Measurements from ENCODE around the gene SAMMSON.

SAMMSON gene

GRCh38 chr3:69999140-70000027 lies at the start of gene SAMMSON:
SAMMSON (plus strand) TSS chr3:69999733.
- DNase-seq (ENCODE audit: low read depth): no peak

DNA sequence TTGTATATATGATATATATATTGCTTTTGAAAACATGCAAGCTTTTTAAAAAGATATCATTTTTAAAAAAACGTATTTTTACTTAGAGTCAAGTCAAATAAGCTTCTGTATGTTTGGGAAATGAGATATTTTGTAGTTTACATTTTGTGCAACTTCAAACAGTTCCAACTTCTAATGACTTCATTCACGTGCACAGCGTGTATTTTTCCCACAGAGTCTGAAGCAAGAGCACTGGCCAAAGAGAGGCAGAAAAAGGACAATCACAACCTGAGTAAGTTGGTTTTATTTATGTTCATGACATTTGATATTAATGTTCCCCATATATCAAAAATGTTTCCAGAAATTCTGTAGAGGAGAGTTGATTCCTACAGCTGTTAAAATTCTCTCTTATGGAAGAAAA lies 47.9 kb upstream of the SAMMSON start:
- no peak for DNase-seq (ENCODE audit: low read depth)

DNA sequence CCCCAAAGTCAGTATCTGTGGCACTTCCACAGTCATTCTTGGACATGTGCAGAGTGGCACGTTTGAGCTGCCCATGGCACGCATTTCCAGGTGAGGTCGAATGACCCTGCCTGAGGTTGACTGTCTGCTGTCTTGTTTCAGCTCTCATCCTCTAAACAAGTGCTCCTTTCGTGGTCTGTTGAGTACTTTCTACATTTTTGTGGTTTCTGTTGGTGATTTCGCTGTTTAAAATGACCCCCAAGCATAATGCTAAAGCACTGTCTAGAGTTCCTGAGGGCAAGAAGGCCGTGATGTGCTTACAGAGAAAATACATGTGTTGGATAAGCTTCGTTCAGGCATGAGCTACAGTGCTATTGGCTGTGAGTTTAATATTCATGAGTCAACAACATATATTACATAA lies 40.0 kb upstream of the SAMMSON start:
- no peak for DNase-seq (ENCODE audit: low read depth)

DNA sequence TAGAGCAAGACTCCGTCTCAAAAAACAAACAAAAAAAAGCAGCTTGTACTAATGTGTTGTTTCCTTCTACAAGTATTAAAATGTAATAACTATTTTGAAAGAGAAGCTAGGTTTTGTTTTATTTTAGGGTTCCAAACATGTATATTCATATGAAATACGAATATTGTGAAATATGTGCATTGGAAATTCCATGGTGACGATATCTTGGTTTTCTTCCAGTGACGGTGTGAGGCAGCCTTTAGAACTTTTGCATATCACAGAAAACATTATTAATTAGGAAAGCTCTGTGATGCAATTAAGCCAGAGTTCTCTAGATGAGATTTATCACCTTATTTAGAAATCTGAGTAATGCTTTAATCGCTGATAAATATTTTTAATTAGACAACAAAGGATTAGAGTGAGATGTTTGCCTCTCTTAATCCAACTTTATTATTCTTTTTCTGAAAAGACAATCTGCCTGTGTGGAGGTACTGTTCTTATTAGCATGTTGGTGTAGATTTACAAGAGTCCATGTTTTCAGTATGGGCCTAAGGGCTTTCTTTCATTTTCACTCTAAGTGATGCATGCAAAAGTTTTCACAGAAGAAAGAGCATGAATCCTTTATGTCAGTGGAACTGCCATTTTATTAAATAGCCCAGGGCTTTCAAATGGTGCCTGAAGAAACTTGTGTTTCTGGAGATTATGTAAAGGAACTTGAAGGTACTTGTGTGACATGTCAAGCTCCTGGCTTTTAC lies 37.7 kb upstream of the SAMMSON start:
- no peak for DNase-seq (ENCODE audit: low read depth)

DNA sequence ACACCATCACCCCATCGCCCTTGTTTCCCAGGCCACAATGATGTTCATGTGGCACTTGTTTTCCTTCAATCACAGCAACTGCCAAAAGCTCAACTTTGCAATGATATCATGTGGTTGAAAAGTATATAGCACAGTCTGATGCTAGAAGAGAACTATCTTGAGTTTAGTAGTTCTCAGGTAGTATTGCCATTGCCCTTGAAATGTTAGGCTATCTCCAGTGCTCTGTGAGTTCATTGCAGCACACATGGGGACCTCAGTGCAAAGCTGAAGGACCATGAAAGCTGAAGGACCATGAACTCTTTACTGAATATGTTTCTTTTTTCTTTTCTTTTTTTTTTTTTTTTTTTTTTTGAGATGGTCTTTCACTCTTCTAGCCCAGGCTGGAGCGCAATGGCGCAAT lies 35.9 kb upstream of the SAMMSON start:
- DNase-seq (ENCODE audit: low read depth): no peak

GRCh38 chr3:69967156-69967555 lies 32.4 kb upstream of the SAMMSON start:
- no peak for DNase-seq (ENCODE audit: low read depth)

DNA sequence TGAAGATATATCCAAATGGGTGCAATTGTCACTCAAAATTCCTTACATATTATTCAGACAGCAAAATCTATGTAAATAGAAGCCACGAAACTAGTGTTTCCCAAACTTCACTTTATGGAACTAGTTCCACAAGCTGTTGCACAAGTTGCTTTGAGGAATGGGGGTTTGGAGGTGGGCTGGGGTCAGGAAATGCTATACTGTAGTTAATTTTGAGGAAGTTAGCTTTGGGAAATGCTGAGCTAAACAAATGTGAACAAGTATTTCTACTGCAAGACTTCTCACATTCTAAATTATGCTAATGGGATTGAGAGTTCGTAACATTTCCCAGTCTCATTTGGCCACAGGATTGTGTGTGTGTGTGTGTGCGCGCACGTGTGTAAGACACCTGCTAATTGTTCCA lies 28.7 kb upstream of the SAMMSON start:
- no peak for DNase-seq (ENCODE audit: low read depth)

DNA sequence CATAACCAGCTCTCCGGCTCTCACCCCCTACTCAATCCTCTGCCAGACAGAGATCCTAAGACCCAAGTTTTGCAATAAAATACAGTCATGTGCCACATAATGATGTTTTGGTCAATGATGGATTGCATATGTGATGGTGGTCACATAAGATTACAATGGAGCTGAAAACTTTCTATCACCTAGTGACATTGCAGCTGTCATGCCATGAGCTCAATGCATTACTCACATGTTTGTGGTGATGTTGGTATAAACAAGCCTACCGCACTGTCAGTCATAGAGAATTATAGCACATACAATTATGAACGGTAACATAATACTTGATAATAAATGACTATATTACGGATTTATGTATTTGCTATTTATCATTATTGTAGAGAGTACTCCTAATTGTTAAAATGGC lies 26.9 kb upstream of the SAMMSON start:
- DNase-seq (ENCODE audit: low read depth): no peak

DNA sequence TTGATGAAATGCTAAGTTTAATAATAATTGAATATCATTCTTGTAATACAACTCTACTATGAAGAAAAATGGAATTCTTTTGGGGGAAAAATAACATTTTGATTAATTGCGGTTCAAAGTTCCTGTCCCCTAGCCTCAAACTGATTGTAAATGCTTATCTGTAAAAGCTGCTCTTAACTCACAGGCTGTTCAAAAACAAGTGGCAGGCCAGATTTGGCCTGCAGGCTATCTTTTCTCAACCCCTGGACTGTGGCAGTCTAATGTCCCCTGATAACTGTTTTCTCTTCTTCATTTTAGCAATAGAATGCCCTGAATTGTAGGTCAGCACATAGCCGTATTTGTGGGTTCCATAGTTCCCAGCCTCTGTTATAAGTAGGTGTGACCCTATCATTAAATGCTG lies 23.5 kb upstream of the SAMMSON start:
- DNase-seq (ENCODE audit: low read depth): no peak

GRCh38 chr3:69983546-69984265 lies 15.8 kb upstream of the SAMMSON start:
- DNase-seq (ENCODE audit: low read depth): no peak

DNA sequence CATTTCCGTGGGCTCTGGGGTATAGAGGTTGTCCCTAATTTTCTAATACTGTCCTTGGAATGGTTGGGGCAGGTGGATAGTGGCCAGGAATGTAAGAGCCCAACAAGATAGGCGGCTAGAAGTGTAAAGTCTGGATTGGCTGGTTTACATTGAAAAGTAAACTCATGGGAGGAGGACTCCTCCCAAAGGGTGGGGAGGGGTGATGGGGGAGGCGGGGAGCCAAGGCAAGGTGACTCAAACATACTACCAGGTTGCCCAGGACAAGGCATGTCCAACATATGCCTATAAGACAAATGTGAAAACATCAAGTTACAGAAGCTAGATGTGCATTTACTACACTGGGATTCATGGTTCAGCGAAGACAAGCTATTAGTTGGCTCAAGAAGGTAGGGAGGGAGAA lies 14.3 kb upstream of the SAMMSON start:
- no peak for DNase-seq (ENCODE audit: low read depth)

- no peak for DNase-seq (ENCODE audit: low read depth)
Measured at GRCh38 chr3:69986419-69986818, 13.1 kb upstream of the SAMMSON start.

- DNase-seq (ENCODE audit: low read depth): no peak
Measured at GRCh38 chr3:69987833-69988232, 11.7 kb upstream of the SAMMSON start.

DNA sequence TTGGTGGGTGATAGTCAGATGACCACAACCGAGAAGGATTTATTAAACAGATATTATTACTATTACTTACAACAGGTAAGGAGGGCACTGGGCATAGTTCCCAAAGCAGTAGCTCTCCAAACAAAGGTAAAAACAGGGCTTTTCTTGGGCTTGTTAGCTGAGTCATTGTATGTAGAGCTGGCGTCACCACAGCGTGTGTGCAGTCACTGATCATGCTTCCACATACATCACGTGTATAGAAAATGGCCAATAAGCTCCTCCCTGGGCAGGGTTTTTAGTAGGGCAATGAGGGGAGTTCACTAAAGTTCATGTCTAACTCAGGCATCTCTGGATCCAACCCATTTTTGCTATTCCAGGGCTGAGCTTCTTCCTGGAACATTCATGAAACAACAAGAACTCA lies 5.8 kb upstream of the SAMMSON start:
- no peak for DNase-seq (ENCODE audit: low read depth)

DNA sequence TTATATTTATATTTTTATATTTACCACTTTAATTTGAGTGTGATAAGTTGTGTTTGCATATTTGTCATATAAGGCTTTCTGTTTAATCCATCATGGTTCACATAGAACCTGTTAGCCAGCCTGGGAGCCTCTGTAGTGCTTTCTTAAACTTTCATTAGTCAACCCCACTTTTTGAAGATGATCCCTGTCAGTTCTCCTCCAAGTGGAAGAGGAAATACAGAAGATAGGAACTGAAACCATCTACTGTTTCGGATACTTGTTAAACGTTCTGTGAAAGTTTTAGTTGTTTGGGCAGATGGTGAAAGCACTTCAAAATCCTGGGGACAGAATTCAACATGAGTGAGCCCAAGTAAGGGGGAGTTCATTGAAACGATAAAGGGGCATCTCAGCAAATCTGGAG lies 4.6 kb upstream of the SAMMSON start:
- DNase-seq (ENCODE audit: low read depth): no peak

- no peak for DNase-seq (ENCODE audit: low read depth)
Measured at GRCh38 chr3:69997631-69998307, 1.8 kb upstream of the SAMMSON start.

GRCh38 chr3:69998759-69999139 lies 784 bp upstream of the SAMMSON start:
- no peak for DNase-seq (ENCODE audit: low read depth)

DNA sequence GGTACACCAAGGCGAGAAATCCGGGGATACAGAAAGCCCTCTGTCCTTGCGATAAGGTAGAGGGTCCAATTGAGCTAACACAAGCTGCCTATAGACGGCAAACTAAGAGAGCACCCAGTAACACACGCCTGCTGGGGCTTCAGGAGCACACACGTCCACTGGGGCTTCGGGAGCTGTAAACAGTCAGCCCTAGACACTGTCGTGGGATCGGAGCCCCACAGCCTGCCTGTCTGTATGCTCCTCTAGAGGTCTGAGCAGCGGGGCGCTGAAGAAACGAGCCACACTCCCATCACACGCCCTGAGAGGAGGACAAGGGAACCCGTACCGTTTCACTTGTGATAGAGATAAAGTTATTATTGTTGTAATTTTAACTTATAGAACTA lies 486 bp downstream of the SAMMSON start:
- no peak for DNase-seq (ENCODE audit: low read depth)

DNA sequence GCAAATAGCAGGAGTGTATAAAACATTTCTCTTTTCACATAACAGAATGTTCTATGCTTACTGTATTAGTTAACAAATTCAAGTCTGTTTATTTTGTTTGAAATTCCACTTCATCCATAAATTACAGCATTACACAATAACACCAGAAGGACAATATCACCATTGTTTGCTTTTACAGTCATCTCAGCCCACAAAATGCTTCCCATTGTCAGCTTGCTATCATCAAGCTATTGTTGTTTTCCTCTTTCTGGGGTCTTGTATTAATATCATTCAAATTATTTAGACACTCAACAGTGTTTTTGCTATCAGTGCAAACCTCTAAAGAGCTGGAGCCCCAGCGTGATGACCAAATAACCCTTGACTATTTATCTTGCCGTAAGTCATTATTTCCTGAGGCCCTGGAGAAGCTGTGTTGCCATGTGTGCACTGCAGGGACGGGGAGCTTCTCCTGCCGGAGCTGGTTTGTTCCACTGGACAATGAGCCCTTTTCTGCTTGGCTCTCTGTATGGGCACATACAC lies 1.1 kb downstream of the SAMMSON start:
- DNase-seq (ENCODE audit: low read depth): no peak

DNA sequence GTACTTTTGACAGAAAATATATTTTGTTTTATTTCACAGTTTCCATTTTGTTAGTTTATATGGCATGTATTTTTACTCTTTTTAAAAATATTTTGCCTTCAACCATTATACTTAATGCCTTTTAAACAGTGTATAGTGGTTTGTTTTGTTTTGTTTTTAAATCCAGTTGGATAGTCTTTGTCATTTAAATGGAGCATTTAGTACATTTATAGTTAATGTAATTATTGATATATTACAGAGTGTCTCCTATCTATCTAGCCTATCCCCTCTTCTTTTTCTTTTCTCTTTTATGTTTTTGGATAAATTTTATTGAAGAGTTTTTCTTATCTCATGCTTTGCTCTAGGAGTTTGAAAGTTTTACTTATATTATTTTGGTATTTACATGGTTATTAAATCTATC lies 3.6 kb downstream of the SAMMSON start:
- DNase-seq (ENCODE audit: low read depth): no peak

DNA sequence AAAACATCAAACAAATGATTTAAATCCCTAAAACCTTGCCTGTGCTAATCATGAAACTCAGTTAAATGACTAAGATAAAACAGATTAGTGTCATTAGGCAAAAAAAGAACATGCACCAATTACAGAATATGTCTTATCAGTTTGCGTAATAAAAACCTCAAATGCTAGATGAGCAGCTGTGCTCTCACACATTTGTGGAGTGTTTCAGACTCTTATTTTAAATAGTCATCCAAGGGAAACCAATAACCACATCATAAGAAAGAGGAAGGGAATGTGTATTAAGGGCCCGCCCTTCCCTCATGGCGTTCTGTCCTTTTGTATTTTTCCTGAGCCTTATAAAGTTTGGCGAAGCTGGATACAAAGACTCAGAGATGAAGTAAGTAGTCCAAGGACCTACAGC lies 6.6 kb downstream of the SAMMSON start:
- DNase-seq (ENCODE audit: low read depth): no peak

- DNase-seq (ENCODE audit: low read depth): no peak
Measured at GRCh38 chr3:70010346-70010745, 10.8 kb downstream of the SAMMSON start.
